HUES6 (cell line): ENCODE data around the gene PKMYT1.

Source experiments
- H3K27ac ChIP-seq: 2 replicates; pipeline ENCODE4 v1.7.0; 2013; ENCODE audit warnings: low read depth, mild to moderate bottlenecking, low read length, inconsistent platforms
- H3K27me3 ChIP-seq: 2 replicates; pipeline ENCODE4 v1.6.1; 2013; ENCODE audit warnings: low read length; ENCODE audit not compliant: control insufficient read depth, insufficient read depth
- H3K36me3 ChIP-seq: 2 replicates; pipeline ENCODE4 v1.6.1; 2013; ENCODE audit warnings: low read length; ENCODE audit not compliant: control insufficient read depth, insufficient read depth
- H3K4me1 ChIP-seq: 2 replicates; pipeline ENCODE4 v1.6.1; 2013; ENCODE audit warnings: low read length; ENCODE audit not compliant: control insufficient read depth, insufficient read depth
- H3K4me3 ChIP-seq: 2 replicates; pipeline ENCODE4 v1.5.1; 2013; ENCODE audit warnings: low read depth, low read length
- H3K9ac ChIP-seq: one replicate; pipeline ENCODE4 v1.6.1; 2013; ENCODE audit warnings: mild to moderate bottlenecking, low read length
- H3K9me3 ChIP-seq: 2 replicates; pipeline ENCODE4 v1.6.1; 2013; ENCODE audit warnings: low read depth, low read length; ENCODE audit not compliant: control insufficient read depth, insufficient read depth

Gene PKMYT1

DNA sequence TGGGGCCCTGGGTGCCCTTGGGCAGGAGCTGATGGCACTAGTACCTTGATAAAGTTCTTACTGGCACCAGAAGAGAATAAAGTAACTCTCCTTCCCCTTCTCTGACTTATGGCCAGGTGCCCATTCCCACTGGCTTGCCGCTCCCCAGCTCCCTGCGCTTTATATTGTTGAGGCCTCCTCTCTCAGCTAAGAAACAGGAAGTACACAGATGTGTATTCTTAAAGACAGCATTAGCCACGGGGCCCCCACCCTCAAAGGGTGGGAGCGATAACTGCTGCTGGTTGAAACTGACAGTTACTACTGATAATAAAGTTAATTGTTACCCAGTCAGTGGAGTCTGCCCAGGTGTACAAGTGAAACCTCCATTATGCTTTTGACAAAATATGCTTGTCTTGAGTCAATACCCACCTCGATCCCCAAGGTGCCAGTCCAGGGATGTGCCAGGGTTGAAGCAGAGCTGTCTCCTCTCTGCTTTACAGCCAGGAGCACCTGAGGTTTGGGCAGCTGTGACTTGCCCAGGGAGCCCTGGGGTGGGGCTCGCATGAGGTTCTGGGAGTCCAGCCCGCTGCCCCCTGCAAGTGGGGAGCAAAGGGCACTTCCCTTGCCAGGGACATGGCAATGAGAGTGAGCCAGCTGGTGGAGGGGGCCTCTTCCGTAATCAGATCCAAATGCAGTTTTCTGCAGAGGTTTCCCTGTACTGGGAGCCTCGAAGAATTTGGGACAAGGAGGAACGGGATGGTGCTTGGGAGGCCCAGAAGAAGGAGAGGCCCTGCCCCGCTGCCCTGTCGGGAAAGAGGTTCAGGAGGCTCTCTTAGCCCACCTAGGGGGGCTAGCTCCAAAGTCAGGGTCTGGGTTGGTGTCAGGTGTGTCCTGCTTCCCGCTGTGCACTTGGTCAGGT lies 27.1 kb upstream of the PKMYT1 start:
- Histone ChIP-seq H3K4me3 (peak overlapping the region; percentile 53), H3K9ac (peak overlapping the region; percentile 95), H3K27ac (peak overlapping the region; percentile 95), H3K27me3 (peaks cover 22% of the 10 kb centered on the region), H3K9me3 (no peaks in the 10 kb centered on the region), H3K36me3 (no peaks in the 10 kb centered on the region), H3K4me1 (peaks cover 56% of the 10 kb centered on the region)

DNA sequence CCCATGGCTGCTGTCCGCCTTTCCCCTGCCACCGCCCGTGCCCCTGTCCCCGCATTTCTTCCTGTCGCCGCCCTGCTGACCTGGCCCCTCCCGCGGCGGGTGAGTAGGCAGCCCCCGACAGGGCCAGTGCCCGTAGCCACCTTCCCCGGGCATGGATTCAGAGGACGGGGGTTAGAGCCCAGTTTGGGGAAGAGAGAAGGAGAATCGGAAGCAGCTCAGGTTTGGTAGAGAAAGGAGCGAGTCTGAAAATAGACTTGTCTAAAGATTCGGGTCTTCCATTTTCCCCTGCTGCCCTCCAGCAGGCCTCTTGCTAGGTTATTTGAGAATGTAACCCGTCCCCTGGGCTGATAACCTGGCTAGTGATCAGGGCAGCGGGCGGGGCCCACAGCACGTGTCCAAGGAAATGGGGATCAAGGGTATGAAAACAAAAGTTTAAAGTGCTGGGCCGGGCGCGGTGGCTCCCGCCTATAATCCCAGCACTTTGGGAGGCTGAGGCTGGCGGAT lies 24.6 kb upstream of the PKMYT1 start:
- Histone ChIP-seq H3K27ac (peak overlapping the region; percentile 47; the same call in 1 of the 2 replicates), H3K4me3 (peak overlapping the region; percentile 74), H3K9me3 (no peaks in the 10 kb centered on the region), H3K27me3 (peaks cover 13% of the 10 kb centered on the region; the same call in 1 of the 2 replicates), H3K9ac (peak overlapping the region; percentile 78), H3K36me3 (no peaks in the 10 kb centered on the region), H3K4me1 (peaks cover 46% of the 10 kb centered on the region)

- H3K27me3 ChIP-seq = peaks cover 13% of the 10 kb centered on the region; the same call in 1 of the 2 replicates
- peak overlapping the region; percentile 37; the same call in 1 of the 2 replicates for H3K4me3 ChIP-seq
- H3K9ac ChIP-seq = no peak overlapping the region
- H3K9me3 ChIP-seq = no peaks in the 10 kb centered on the region
- H3K27ac ChIP-seq = no peak overlapping the region
- peaks cover 41% of the 10 kb centered on the region for H3K4me1 ChIP-seq
- no peaks in the 10 kb centered on the region for H3K36me3 ChIP-seq
These were observed 24.1 kb upstream of the PKMYT1 start for GRCh38 chr16:3004319-3004718.

GRCh38 chr16:3003582-3004270 lies 23.5 kb upstream of the PKMYT1 start:
- Histone ChIP-seq H3K27ac (no peak overlapping the region), H3K4me1 (peaks cover 35% of the 10 kb centered on the region), H3K9ac (no peak overlapping the region), H3K27me3 (peaks cover 13% of the 10 kb centered on the region; the same call in 1 of the 2 replicates), H3K4me3 (no peak overlapping the region; the same call in 1 of the 2 replicates), H3K36me3 (no peaks in the 10 kb centered on the region), H3K9me3 (no peaks in the 10 kb centered on the region)

DNA sequence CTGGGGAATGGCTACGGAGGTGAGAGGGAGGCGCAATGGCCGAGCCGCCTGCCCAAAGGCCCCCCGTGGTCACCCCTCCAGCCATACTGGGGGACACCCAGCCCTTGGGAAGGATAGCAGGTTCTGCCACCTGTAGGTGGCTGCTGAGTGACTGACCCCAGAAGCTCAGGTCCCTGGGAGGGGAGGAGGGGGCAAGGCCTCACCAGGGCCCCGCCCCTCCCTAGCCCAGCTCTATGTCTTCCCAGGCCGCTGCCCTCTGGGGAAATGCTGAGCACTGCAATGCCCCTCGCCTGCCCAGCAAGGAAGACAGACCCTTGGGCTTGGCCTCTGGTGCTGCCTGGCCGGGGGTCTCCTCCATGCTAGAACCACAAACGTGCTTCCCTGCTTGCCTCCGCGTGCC lies 21.1 kb upstream of the PKMYT1 start:
- Histone ChIP-seq H3K27me3 (peaks cover 9% of the 10 kb centered on the region; the same call in 1 of the 2 replicates), H3K4me3 (no peak overlapping the region), H3K27ac (no peak overlapping the region), H3K4me1 (peaks cover 19% of the 10 kb centered on the region), H3K36me3 (no peaks in the 10 kb centered on the region), H3K9ac (no peak overlapping the region), H3K9me3 (no peaks in the 10 kb centered on the region)

GRCh38 chr16:3000540-3000939 lies 20.3 kb upstream of the PKMYT1 start:
- no peaks in the 10 kb centered on the region for H3K9me3 ChIP-seq
- no peaks in the 10 kb centered on the region for H3K36me3 ChIP-seq
- H3K27ac ChIP-seq = no peak overlapping the region
- peaks cover 12% of the 10 kb centered on the region for H3K4me1 ChIP-seq
- H3K9ac ChIP-seq = no peak overlapping the region
- peaks cover 4% of the 10 kb centered on the region; the same call in 1 of the 2 replicates for H3K27me3 ChIP-seq
- H3K4me3 ChIP-seq = no peak overlapping the region

- H3K4me3 ChIP-seq = no peak overlapping the region
- H3K27me3 ChIP-seq = peaks cover 3% of the 10 kb centered on the region; the same call in 1 of the 2 replicates
- H3K9ac ChIP-seq = no peak overlapping the region
- no peak overlapping the region for H3K27ac ChIP-seq
- no peaks in the 10 kb centered on the region for H3K9me3 ChIP-seq
- H3K36me3 ChIP-seq = no peaks in the 10 kb centered on the region
- H3K4me1 ChIP-seq = peaks cover 12% of the 10 kb centered on the region
These were observed 19.7 kb upstream of the PKMYT1 start for GRCh38 chr16:2999929-3000328.

GRCh38 chr16:2996298-2996697 lies 16.1 kb upstream of the PKMYT1 start:
- no peak overlapping the region for H3K4me3 ChIP-seq
- H3K27ac ChIP-seq = no peak overlapping the region
- H3K36me3 ChIP-seq = no peaks in the 10 kb centered on the region
- H3K27me3 ChIP-seq = no peaks in the 10 kb centered on the region
- no peaks in the 10 kb centered on the region for H3K9me3 ChIP-seq
- H3K4me1 ChIP-seq = peaks cover 12% of the 10 kb centered on the region
- H3K9ac ChIP-seq = no peak overlapping the region

DNA sequence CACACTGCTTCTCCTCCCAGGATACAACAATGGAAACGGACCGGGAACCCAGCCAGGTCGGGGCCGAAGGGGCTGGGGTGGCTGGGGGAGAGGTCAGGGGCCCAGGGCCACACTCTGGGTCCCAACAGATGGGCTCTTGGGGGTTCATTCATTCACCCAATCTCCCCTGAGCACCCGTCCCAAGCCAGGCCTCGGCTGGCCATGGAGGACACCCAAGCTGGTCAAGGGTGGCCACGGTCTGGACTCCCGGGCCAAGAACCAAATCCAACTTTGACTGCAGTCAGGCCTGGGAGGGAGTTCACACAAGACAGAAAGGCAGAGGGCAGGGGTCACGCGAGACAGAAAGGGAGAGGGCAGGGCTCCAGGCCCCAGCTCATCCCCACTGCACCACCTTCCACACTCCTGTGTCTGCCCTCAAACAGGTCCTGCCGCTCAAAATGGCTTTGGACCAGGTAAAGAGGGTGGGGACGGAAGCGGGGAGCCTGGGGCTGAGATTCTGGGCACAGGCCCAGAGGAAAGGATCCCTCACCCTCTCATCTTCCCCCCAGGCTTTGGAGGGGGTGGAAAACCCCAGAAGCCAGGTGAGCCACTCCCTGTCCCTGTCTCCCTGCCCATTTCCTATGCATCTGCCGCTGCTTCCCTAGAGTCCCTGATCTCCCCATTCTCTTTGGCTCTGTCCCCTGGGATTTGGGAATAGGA lies 12.3 kb upstream of the PKMYT1 start:
- Histone ChIP-seq H3K9ac (no peak overlapping the region), H3K4me3 (no peak overlapping the region), H3K27ac (no peak overlapping the region), H3K9me3 (no peaks in the 10 kb centered on the region), H3K27me3 (no peaks in the 10 kb centered on the region), H3K36me3 (no peaks in the 10 kb centered on the region), H3K4me1 (peaks cover 43% of the 10 kb centered on the region)

DNA sequence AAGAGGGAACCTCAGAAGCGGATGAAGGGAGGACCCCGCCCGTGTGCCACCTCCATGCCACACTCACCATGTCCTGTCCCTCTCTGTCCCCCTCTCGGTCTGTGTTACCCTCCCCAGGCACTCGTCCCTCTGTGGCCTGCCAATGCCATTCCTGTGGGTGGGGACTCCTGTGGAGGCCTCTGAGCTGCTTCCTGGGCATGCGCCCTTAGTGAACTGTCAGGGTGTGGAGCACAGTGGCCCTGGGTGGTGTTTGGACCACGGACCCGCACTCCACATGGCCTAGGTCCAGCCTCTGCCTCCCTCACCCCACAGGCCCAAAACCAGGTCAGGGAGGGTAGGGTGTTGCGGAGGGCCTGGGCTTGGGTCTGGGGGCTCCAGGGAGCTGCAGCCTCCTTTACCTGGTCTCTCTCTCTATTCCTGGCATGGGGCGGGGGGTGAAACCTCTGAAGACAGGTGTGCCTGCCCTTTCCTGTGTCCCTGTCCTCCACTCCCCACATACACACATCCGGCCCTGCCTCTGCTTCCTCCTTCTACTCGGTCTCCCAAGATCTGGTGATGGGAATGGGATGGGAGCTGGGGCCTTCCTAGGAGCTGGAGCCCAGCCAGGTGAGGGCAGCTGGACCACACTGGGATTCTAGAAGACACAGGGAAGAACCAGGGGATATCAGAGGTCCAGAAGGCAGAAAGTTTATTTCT lies 11.5 kb upstream of the PKMYT1 start:
- H3K4me3 ChIP-seq = no peak overlapping the region
- no peak overlapping the region for H3K9ac ChIP-seq
- H3K4me1 ChIP-seq = peaks cover 42% of the 10 kb centered on the region
- H3K27ac ChIP-seq = no peak overlapping the region
- no peaks in the 10 kb centered on the region for H3K9me3 ChIP-seq
- H3K36me3 ChIP-seq = no peaks in the 10 kb centered on the region
- H3K27me3 ChIP-seq = no peaks in the 10 kb centered on the region
